Ishikawa (cell line): ENCODE results near the gene BRWD1.

Source experiments
- CEBPB ChIP-seq: IDR thresholded peaks from 2 replicates; pipeline ENCODE4 v1.6.1; 2012
- CREB1 ChIP-seq: IDR thresholded peaks from 2 replicates; pipeline ENCODE4 v1.6.1; 2012; ENCODE audit warnings: low read depth
- EP300 ChIP-seq: IDR thresholded peaks from 2 replicates; pipeline ENCODE4 v1.6.1; 2012; ENCODE audit warnings: borderline replicate concordance
- MAX ChIP-seq: IDR thresholded peaks from 2 replicates; pipeline ENCODE4 v1.6.1; 2012
- NFIC ChIP-seq: IDR thresholded peaks from 2 replicates; pipeline ENCODE4 v1.6.1; 2012
- RAD21 ChIP-seq: IDR thresholded peaks from 2 replicates; pipeline ENCODE4 v1.6.1; 2012; ENCODE audit warnings: low read depth
- REST ChIP-seq: IDR thresholded peaks from 2 replicates; pipeline ENCODE4 v1.6.1; 2012; ENCODE audit warnings: low read depth, mild to moderate bottlenecking
- TAF1 ChIP-seq: IDR thresholded peaks from 2 replicates; pipeline ENCODE4 v1.6.1; 2012; ENCODE audit warnings: low read depth, mild to moderate bottlenecking
- TCF12 ChIP-seq: IDR thresholded peaks from 2 replicates; pipeline ENCODE4 v1.6.1; 2012; ENCODE audit warnings: low read depth
- USF1 ChIP-seq: IDR thresholded peaks from 2 replicates; pipeline ENCODE4 v1.6.1; 2012
- YY1 ChIP-seq: IDR thresholded peaks from 2 replicates; pipeline ENCODE4 v1.6.1; 2012; ENCODE audit warnings: low read depth

GRCh38 chr21:39330001-39330400, 16.6 kb upstream of the BRWD1 start:
- no peak for TF ChIP-seq MAX
- TF ChIP-seq YY1: no peak
- TF ChIP-seq REST: no peak
- no peak for TF ChIP-seq EP300
- no peak for TF ChIP-seq USF1
- no peak for TF ChIP-seq TAF1
- TF ChIP-seq TCF12: no peak
- TF ChIP-seq CEBPB: no peak
- no peak for TF ChIP-seq NFIC
- TF ChIP-seq RAD21: no peak
- TF ChIP-seq CREB1: no peak
